Prostate gland (tissue), 2 donors: ENCODE data around the gene TEX38. TPM values are rescaled to one million over a fixed set of nuclear protein-coding genes. Genes with fewer than 3 reads are reported as not detected.
"Not testable (repeated sequence)": the region's sequence is repeated elsewhere in the genome, so short reads cannot be mapped to it uniquely, and the experiment has no call there.

Source experiments
- DNase-seq: peaks from one replicate; pipeline ENCODE4 v3.0.0-alpha.2; 2019; ENCODE audit warnings: low spot score
- H3K27ac ChIP-seq, 2 donors: fragments of 200-600 bp; sonication (generic); 2 replicates each; pipeline ENCODE4 v1.5.1; 2017 to 2019
- H3K27me3 ChIP-seq: fragments of 200-600 bp; sonication (generic); replicated peaks from 2 replicates; pipeline ENCODE4 v1.5.1; 2019; ENCODE audit not compliant: insufficient read depth
- H3K36me3 ChIP-seq, 2 donors: fragments of 200-600 bp; sonication (generic); 1 replicate in 1 of 2; 2 replicates in 1 of 2; pipeline versions ENCODE4 v1.5.1 to v1.8.1; 2017 to 2019
- H3K4me1 ChIP-seq: fragments of 200-600 bp; sonication (generic); replicated peaks from 2 replicates; pipeline ENCODE4 v1.5.1; 2019
- H3K4me3 ChIP-seq, 2 donors: fragments of 200-600 bp; sonication (generic); 2 replicates each; pipeline ENCODE4 v1.5.1; 2017 to 2019
- H3K9me3 ChIP-seq: fragments of 200-600 bp; sonication (generic); 2 replicates; pipeline ENCODE4 v1.5.1; 2017
- POLR2A ChIP-seq: fragments of 450-650 bp; IDR thresholded peaks from one replicate; pipeline ENCODE4 v1.6.1; 2016; ENCODE audit warnings: antibody characterized with exemption, mild to moderate bottlenecking
- POLR2AphosphoS5 ChIP-seq: sonication (generic); formaldehyde crosslinking; IDR thresholded peaks from one replicate; pipeline ENCODE4 v1.6.1; 2017; ENCODE audit warnings: antibody characterized with exemption
- WGBS: methylation state at CpG from one replicate; pipeline ENCODE4 v1.1.5; 2018; 5-methylcytosine and 5-hydroxymethylcytosine counted together
- intact Hi-C: fragments of 100-400 bp; cut with DNase I; formaldehyde crosslinking; loops from one replicate; pipeline ENCODE4 v1.14.2; 2022
- total RNA-seq, 2 donors: library from RNA; depleted of rRNA; stranded (reverse); fragments of >200 nt; gene quantifications; one replicate each; pipeline ENCODE4 v1.1.0, GENCODE V29; 2016
- TF ChIP-seq, protein P1 (sequence below), 4 experiments: fragments of 200-600 bp in 2 of 4; fragments of 450-650 bp in 2 of 4; sonication (generic) in 2 of 4; IDR thresholded peaks; 1 replicate in 3 of 4; 2 replicates in 1 of 4; pipeline ENCODE4 v1.5.1; 2016 to 2019; ENCODE audit warnings: antibody characterized with exemption in 4 of 4, mild to moderate bottlenecking in 2 of 4, moderate library complexity in 2 of 4

TEX38 gene
- total RNA-seq, 2 donors from 2014 or later = 30.6 TPM; not detected in 1

- Histone ChIP-seq H3K4me3 (peak overlapping the region; percentile 87 to 100), H3K27me3 (no peaks in the 10 kb centered on the region), H3K9me3 (no peaks in the 10 kb centered on the region), H3K36me3 (peaks cover 5% of the 10 kb centered on the region in 2 donors), H3K4me1 (peaks cover 8% of the 10 kb centered on the region), H3K27ac (peak overlapping the region; percentile 68 to 85)
- DNase-seq = no peak
- intact Hi-C loops = loop anchor here (2.0 to 10.0 kb wide), 3 partner anchors 54 to 116 kb away; partner anchors contain the start of genes ATPAF1, MKNK1 and MOB3C
- TF ChIP-seq, protein P1, sequence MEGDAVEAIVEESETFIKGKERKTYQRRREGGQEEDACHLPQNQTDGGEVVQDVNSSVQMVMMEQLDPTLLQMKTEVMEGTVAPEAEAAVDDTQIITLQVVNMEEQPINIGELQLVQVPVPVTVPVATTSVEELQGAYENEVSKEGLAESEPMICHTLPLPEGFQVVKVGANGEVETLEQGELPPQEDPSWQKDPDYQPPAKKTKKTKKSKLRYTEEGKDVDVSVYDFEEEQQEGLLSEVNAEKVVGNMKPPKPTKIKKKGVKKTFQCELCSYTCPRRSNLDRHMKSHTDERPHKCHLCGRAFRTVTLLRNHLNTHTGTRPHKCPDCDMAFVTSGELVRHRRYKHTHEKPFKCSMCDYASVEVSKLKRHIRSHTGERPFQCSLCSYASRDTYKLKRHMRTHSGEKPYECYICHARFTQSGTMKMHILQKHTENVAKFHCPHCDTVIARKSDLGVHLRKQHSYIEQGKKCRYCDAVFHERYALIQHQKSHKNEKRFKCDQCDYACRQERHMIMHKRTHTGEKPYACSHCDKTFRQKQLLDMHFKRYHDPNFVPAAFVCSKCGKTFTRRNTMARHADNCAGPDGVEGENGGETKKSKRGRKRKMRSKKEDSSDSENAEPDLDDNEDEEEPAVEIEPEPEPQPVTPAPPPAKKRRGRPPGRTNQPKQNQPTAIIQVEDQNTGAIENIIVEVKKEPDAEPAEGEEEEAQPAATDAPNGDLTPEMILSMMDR (IDR thresholded peaks at IDR 0.05) = no peak
- TF ChIP-seq POLR2A (no peak), POLR2AphosphoS5 (no peak)
- WGBS = 1% methylated on average over 12 of the region's 12 CpGs
Observed at GRCh38 chr1:46718340-46718726, 46.7 kb downstream of the TEX38 start.

GRCh38 chr1:46718727-46719622, 47.3 kb downstream of the TEX38 start, which contains the start of gene EFCAB14:
TSS of gene EFCAB14 (minus strand) at chr1:46719114. CDS start at chr1:46718087, 1,027 bp downstream.
- Histone ChIP-seq H3K4me1 (peaks cover 8% of the 10 kb centered on the region), H3K27ac (peak within 1 kb of the TSS; percentile 68 to 85), H3K4me3 (peak within 1 kb of the TSS; percentile 87 to 100), H3K27me3 (no peaks in the 10 kb centered on the region), H3K36me3 (peaks cover 5% of the 10 kb centered on the region in 2 donors), H3K9me3 (no peaks in the 10 kb centered on the region)
- TF ChIP-seq POLR2A (peak; percentile 92), POLR2AphosphoS5 (peak; percentile 96)
- TF ChIP-seq, protein P1 (IDR thresholded peaks at IDR 0.05) = peak in 1 of 4 experiments; percentile 16
- DNase-seq = peak; percentile 96
- intact Hi-C loops = loop anchor here (2.0 to 10.0 kb wide), 3 partner anchors 54 to 117 kb away; partner anchors contain the start of genes ATPAF1, MKNK1 and MOB3C
- under 1% methylated on average over 74 of the region's 85 CpGs for WGBS

- H3K36me3 ChIP-seq = peaks cover 5% of the 10 kb centered on the region in 2 donors
- TF ChIP-seq POLR2AphosphoS5 (no peak), POLR2A (no peak)
- TF ChIP-seq, protein P1 (IDR thresholded peaks at IDR 0.05) = no peak
- peak; percentile 26 for DNase-seq
- H3K4me1 ChIP-seq = peaks cover 8% of the 10 kb centered on the region
- H3K27me3 ChIP-seq = no peaks in the 10 kb centered on the region
- peak overlapping the region; percentile 87 to 100 for H3K4me3 ChIP-seq
- no peaks in the 10 kb centered on the region for H3K9me3 ChIP-seq
- 2% methylated on average over 3 of the region's 3 CpGs for WGBS
- peak overlapping the region; percentile 68 to 85 for H3K27ac ChIP-seq
- intact Hi-C loops = loop anchor here (2.0 to 10.0 kb wide), 3 partner anchors 55 to 117 kb away; partner anchors contain the start of genes ATPAF1, MKNK1 and MOB3C
Observed at GRCh38 chr1:46719689-46720088, 48.0 kb downstream of the TEX38 start.

GRCh38 chr1:46720319-46720718, 48.7 kb downstream of the TEX38 start:
- H3K27ac ChIP-seq, H3K27me3 ChIP-seq, H3K4me3 ChIP-seq, H3K9me3 ChIP-seq, H3K36me3 ChIP-seq, H3K4me1 ChIP-seq, intact Hi-C loops, DNase-seq: not testable (repeated sequence)
- WGBS = 90% methylated on average over 8 of the region's 8 CpGs

DNA sequence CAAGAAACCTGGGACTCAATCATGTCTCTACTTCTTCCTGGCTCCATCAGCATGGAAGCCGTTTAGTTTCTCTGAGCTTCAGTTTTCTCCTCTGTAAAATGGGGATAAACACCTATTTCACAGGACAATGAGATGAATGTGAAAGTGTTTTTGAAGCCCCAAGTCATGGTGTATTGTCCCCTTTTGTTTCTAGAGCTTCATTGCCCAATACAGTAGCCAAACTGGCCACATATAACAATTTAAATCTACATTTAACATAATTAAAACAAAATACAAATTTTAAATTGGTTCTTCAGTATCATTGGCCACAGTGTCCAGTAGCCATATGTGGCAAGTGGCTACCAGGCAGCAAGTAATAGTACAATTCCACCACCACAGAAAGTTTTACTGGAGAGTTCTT, 49.5 kb downstream of the TEX38 start:
- Histone ChIP-seq H3K36me3 (no peaks in the 10 kb centered on the region), H3K9me3 (no peaks in the 10 kb centered on the region), H3K27ac (no peak overlapping the region), H3K27me3 (no peaks in the 10 kb centered on the region), H3K4me3 (no peak overlapping the region), H3K4me1 (peaks cover 8% of the 10 kb centered on the region)
- intact Hi-C loops = no loop called here
- WGBS = 93% methylated on average over 1 of the region's 1 CpG
- TF ChIP-seq POLR2A (no peak), POLR2AphosphoS5 (no peak)
- TF ChIP-seq, protein P1 (IDR thresholded peaks at IDR 0.05) = no peak
- DNase-seq = no peak
